Activated T-helper 17 cell treated with anti-CD3 and anti-CD28 coated beads, Interleukin-2, amount 50 U/mL, for 72 hours (primary cell): ENCODE results near the gene ADGRL1. TPM values are rescaled to one million over a fixed set of nuclear protein-coding genes. Genes with fewer than 3 reads are reported as not detected.

ENCODE experiments used
- ATAC-seq: fragments of 150-1000 bp; cut with Tn5 transposase; replicated peaks from 2 replicates; pipeline ENCODE4 v1.10.0; 2021; ENCODE audit warnings: mild to moderate bottlenecking, moderate library complexity
- H3K27ac Mint-ChIP-seq: one replicate; pipeline ENCODE4 v1.8.0; 2022; ENCODE audit warnings: mixed read lengths
- H3K27me3 Mint-ChIP-seq: one replicate; pipeline ENCODE4 v1.8.0; 2022; ENCODE audit warnings: mixed read lengths
- H3K36me3 Mint-ChIP-seq: one replicate; pipeline ENCODE4 v1.8.0; 2022; ENCODE audit warnings: low read depth, mild to moderate bottlenecking, mixed read lengths
- H3K4me1 Mint-ChIP-seq: one replicate; pipeline ENCODE4 v1.8.0; 2022; ENCODE audit warnings: mixed read lengths
- H3K4me3 Mint-ChIP-seq: one replicate; pipeline ENCODE4 v1.8.0; 2022; ENCODE audit warnings: mild to moderate bottlenecking, mixed read lengths
- H3K9me3 Mint-ChIP-seq: one replicate; pipeline ENCODE4 v1.8.0; 2022; ENCODE audit warnings: mixed read lengths
- total RNA-seq, 2 donors: library from RNA; stranded (reverse); gene quantifications; one replicate each; pipeline ENCODE4 v1.2.3, GENCODE V29; 2022

Gene ADGRL1
- total RNA-seq, 2 donors from 2014 or later: 3.9 to 8.4 TPM

GRCh38 chr19:14101003-14101545 is 104.9 kb downstream of the ADGRL1 start:
- no peaks in the 10 kb centered on the region for H3K9me3 Mint-ChIP-seq
- no peaks in the 10 kb centered on the region for H3K27me3 Mint-ChIP-seq
- H3K27ac Mint-ChIP-seq: no peak overlapping the region
- no peak overlapping the region for H3K4me3 Mint-ChIP-seq
- ATAC-seq: no peak
- peaks cover 31% of the 10 kb centered on the region for H3K36me3 Mint-ChIP-seq
- H3K4me1 Mint-ChIP-seq: no peaks in the 10 kb centered on the region

Other genes starting within 250 kb of the ADGRL1 start
- gene RFX1, start 199.8 kb downstream of the ADGRL1 start, total RNA-seq: 10 to 100 TPM; 12.6 to 12.9 TPM
- not detected for gene RLN3, start 178.0 kb downstream of the ADGRL1 start, total RNA-seq
- gene IL27RA, start 174.4 kb downstream of the ADGRL1 start, total RNA-seq: 10 to 100 TPM; 52.1 to 53.9 TPM
- gene PALM3, start 144.1 kb downstream of the ADGRL1 start, total RNA-seq: not detected
- 1 to 10 TPM; 1.5 to 4.1 TPM for gene MISP3, start 133.4 kb downstream of the ADGRL1 start, total RNA-seq
- gene C19orf67, start 120.4 kb downstream of the ADGRL1 start, total RNA-seq: under 1 TPM in 1 of 2 donors, not detected in 1; 0.42 TPM
- gene SAMD1, start 115.4 kb downstream of the ADGRL1 start, total RNA-seq: 10 to 100 TPM; 62.1 to 77.5 TPM
- 10 to 100 TPM; 43.1 to 69.5 TPM for gene PRKACA, start 88.4 kb downstream of the ADGRL1 start, total RNA-seq
- gene ASF1B, start 69.6 kb downstream of the ADGRL1 start, total RNA-seq: 10 to 100 TPM; 62.6 to 73.7 TPM
- gene ADGRE5, start 175.3 kb upstream of the ADGRL1 start, total RNA-seq: 100 to 1,000 TPM; 184 to 261 TPM
- 100 to 1,000 TPM; 132 to 260 TPM for gene DDX39A, start 213.2 kb upstream of the ADGRL1 start, total RNA-seq
- 100 to 1,000 TPM; 121 to 171 TPM for gene PKN1, start 227.1 kb upstream of the ADGRL1 start, total RNA-seq